HCT116 (cell line): ENCODE measurements around the gene CSF1R. TPM values are rescaled to one million over a fixed set of nuclear protein-coding genes. Genes with fewer than 3 reads are reported as not detected.

Experiments used
- ATAC-seq: fragments of 200-7000 bp; cut with Tn5 transposase; 2 replicates; pipeline ENCODE4 v1.9.1; 2020; ENCODE audit warnings: mild to moderate bottlenecking, moderate library complexity
- BruUV-seq: library from RNA; stranded (reverse); fragments of 400-500 nt; replicated peaks from 2 replicates; lab custom pipeline; 2021; lab: Mats Ljungman, UMichigan
- CTCF ChIA-PET: fragments of 300-600 bp; sonication (Branson Sonifier 250); formaldehyde crosslinking; loops from one replicate; lab custom pipeline; 2021; ENCODE audit warnings: antibody characterized with exemption; lab: Charles Lee
- POLR2A ChIA-PET: fragments of 300-600, 350-600 bp; sonication (Branson Sonifier 250); formaldehyde crosslinking; loops from one replicate; lab custom pipeline; 2021; ENCODE audit warnings: antibody characterized with exemption; lab: Charles Lee
- RAD21 ChIA-PET, 2 experiments: fragments of 300-600 bp; sonication (Branson Sonifier 250); formaldehyde crosslinking; loops; one replicate each; lab custom pipeline; 2023; ENCODE audit warnings: low total read pairs in 2 of 2; ENCODE audit not compliant: uncharacterized antibody in 2 of 2, unreplicated experiment in 2 of 2, low non-redundant PET in 1 of 2; lab: Charles Lee
- DNase-seq: peaks from one replicate; pipeline ENCODE4 v3.0.0-alpha.2; 2010; ENCODE audit warnings: low read depth, low spot score
- H2AFZ ChIP-seq: fragments of 200-600 bp; shearing (Covaris generic), sonication (generic); 2 replicates; pipeline ENCODE4 v1.6.1; 2017; ENCODE audit warnings: low read depth, mixed run types, mixed read lengths, antibody characterized with exemption, low read length; ENCODE audit not compliant: poor library complexity, severe bottlenecking
- H3K27ac ChIP-seq: 2 replicates; pipeline ENCODE4 v1.5.1; 2012; ENCODE audit warnings: low read depth, low read length
- H3K27me3 ChIP-seq: fragments of 200-600 bp; sonication (generic); 2 replicates; pipeline ENCODE4 v1.6.1; 2016; ENCODE audit warnings: mixed run types, low read length, mixed read lengths; ENCODE audit not compliant: insufficient read depth
- H3K36me3 ChIP-seq, 2 experiments: fragments of 200-500 bp in 1 of 2; fragments of 200-600 bp in 1 of 2; sonication (Bioruptor generic) in 1 of 2; sonication (generic) in 1 of 2; 2 replicates each; pipeline versions ENCODE4 v1.5.1 to v1.6.1; 2014 to 2016; ENCODE audit warnings: low read length in 2 of 2, inconsistent platforms in 1 of 2, mixed read lengths in 1 of 2, mixed run types in 1 of 2; ENCODE audit not compliant: insufficient read depth in 2 of 2, control insufficient read depth in 1 of 2
- H3K4me1 ChIP-seq, 2 experiments: fragments of 200-600 bp in 1 of 2; sonication (generic) in 1 of 2; 2 replicates each; pipeline versions ENCODE4 v1.5.1 to v1.6.1; 2012 to 2017; ENCODE audit warnings: low read length in 2 of 2, inconsistent platforms in 1 of 2, mild to moderate bottlenecking in 1 of 2, mixed read lengths in 1 of 2, mixed run types in 1 of 2, moderate library complexity in 1 of 2; ENCODE audit not compliant: insufficient read depth in 2 of 2, control insufficient read depth in 1 of 2
- H3K4me2 ChIP-seq: fragments of 200-600 bp; sonication (generic); 2 replicates; pipeline ENCODE4 v1.6.1; 2017; ENCODE audit warnings: mixed run types, low read length, mixed read lengths
- H3K4me3 ChIP-seq, 2 experiments: fragments of 200-600 bp in 1 of 2; sonication (generic) in 1 of 2; replicated peaks in 1 of 2; 2 replicates each; pipeline ENCODE4 v1.5.1; 2011 to 2016; ENCODE audit warnings: low read length in 2 of 2, control low read depth in 1 of 2, low read depth in 1 of 2, mild to moderate bottlenecking in 1 of 2, mixed read lengths in 1 of 2, mixed run types in 1 of 2
- H3K79me2 ChIP-seq: fragments of 200-600 bp; sonication (generic); 2 replicates; pipeline ENCODE4 v1.6.1; 2017; ENCODE audit warnings: mild to moderate bottlenecking, mixed run types, low read length, moderate library complexity, mixed read lengths; ENCODE audit not compliant: insufficient read depth
- H3K9ac ChIP-seq: fragments of 200-600 bp; sonication (generic); 2 replicates; pipeline ENCODE4 v1.6.1; 2016; ENCODE audit warnings: low read length, mixed read lengths
- H3K9me2 ChIP-seq: fragments of 200-600 bp; sonication (generic), shearing (Covaris generic); 2 replicates; pipeline ENCODE4 v1.6.1; 2017; ENCODE audit warnings: mixed run types, mild to moderate bottlenecking, moderate library complexity; ENCODE audit not compliant: insufficient read depth
- H3K9me3 ChIP-seq, 2 experiments: fragments of 200-500 bp in 1 of 2; fragments of 200-600 bp in 1 of 2; sonication (Bioruptor generic) in 1 of 2; sonication (generic) in 1 of 2; 2 replicates each; pipeline ENCODE4 v1.6.1; 2014 to 2017; ENCODE audit warnings: low read length in 2 of 2, mixed read lengths in 2 of 2, inconsistent platforms in 1 of 2, low read depth in 1 of 2, mild to moderate bottlenecking in 1 of 2, mixed run types in 1 of 2, moderate library complexity in 1 of 2; ENCODE audit not compliant: control insufficient read depth in 1 of 2, insufficient read depth in 1 of 2
- H4K20me1 ChIP-seq: fragments of 200-600 bp; sonication (generic), shearing (Covaris generic); 2 replicates; pipeline ENCODE4 v1.6.1; 2017; ENCODE audit warnings: mixed run types, mild to moderate bottlenecking, moderate library complexity; ENCODE audit not compliant: insufficient read depth
- CTCF ChIP-seq, 3 experiments: fragments of 200-600 bp in 1 of 3; sonication (generic) in 1 of 3; IDR thresholded peaks in 2 of 3; conservative IDR thresholded peaks in 1 of 3; 2 replicates each; pipeline ENCODE4 v1.5.1; 2012 to 2017; ENCODE audit warnings: low read depth in 2 of 3, low read length in 2 of 3, antibody characterized with exemption in 1 of 3, borderline replicate concordance in 1 of 3, control low read depth in 1 of 3, mild to moderate bottlenecking in 1 of 3, mixed read lengths in 1 of 3, mixed run types in 1 of 3, moderate library complexity in 1 of 3; ENCODE audit not compliant: insufficient read depth in 1 of 3
- ELF1 ChIP-seq: IDR thresholded peaks from 2 replicates; pipeline ENCODE4 v1.6.1; 2012; ENCODE audit warnings: low read depth, borderline replicate concordance
- EZH2 ChIP-seq: fragments of 200-600 bp; sonication (generic); IDR thresholded peaks from 2 replicates; pipeline ENCODE4 v1.6.1; 2017; ENCODE audit warnings: antibody characterized with exemption, mixed run types
- EZH2phosphoT487 ChIP-seq: fragments of 200-600 bp; IDR thresholded peaks from 2 replicates; pipeline ENCODE4 v1.6.1; 2018; ENCODE audit warnings: antibody characterized with exemption, borderline replicate concordance
- FOSL1 ChIP-seq: IDR thresholded peaks from 2 replicates; pipeline ENCODE4 v1.6.1; 2012; ENCODE audit warnings: low read depth
- JUND ChIP-seq: IDR thresholded peaks from 2 replicates; pipeline ENCODE4 v1.6.1; 2012
- POLR2A ChIP-seq: IDR thresholded peaks from 2 replicates; pipeline ENCODE4 v1.7.0; 2011; ENCODE audit warnings: borderline replicate concordance; ENCODE audit not compliant: insufficient read depth, insufficient read length; ENCODE audit errors: extremely low read depth
- RAD21 ChIP-seq: IDR thresholded peaks from 2 replicates; pipeline ENCODE4 v1.6.1; 2012; ENCODE audit warnings: low read depth, mild to moderate bottlenecking
- REST ChIP-seq: IDR thresholded peaks from 2 replicates; pipeline ENCODE4 v1.6.1; 2012; ENCODE audit warnings: low read depth
- SRF ChIP-seq: IDR thresholded peaks from 2 replicates; pipeline ENCODE4 v1.6.1; 2012; ENCODE audit warnings: low read depth
- TCF7L2 ChIP-seq: IDR thresholded peaks from 2 replicates; pipeline ENCODE4 v1.7.0; 2011; ENCODE audit warnings: borderline replicate concordance, inconsistent platforms; ENCODE audit not compliant: insufficient read depth, insufficient read length; ENCODE audit errors: extremely low read depth
- ZNF274 ChIP-seq: fragments of 200-500 bp; sonication (Bioruptor generic); IDR thresholded peaks from 2 replicates; pipeline ENCODE4 v1.6.1; 2014; ENCODE audit warnings: mild to moderate bottlenecking, low read depth, low read length, inconsistent platforms
- intact Hi-C: fragments of 100-400 bp; cut with micrococcal nuclease; formaldehyde crosslinking; loops from 2 replicates; pipeline ENCODE4 v1.10.0; 2022
- total RNA-seq: library from RNA; stranded (reverse); gene quantifications from one replicate; pipeline ENCODE4 v1.2.1, GENCODE V29; 2021; ENCODE audit not compliant: unreplicated experiment

The CSF1R gene
- total RNA-seq, 1 experiment from 2014 or later, result 0.17 TPM

- POLR2A ChIA-PET, result no interaction called here
- Histone ChIP-seq H3K9me2 (no peaks in the 10 kb centered on the region), H3K9ac (no peak overlapping the region), H3K4me1 (no peaks in the 10 kb centered on the region), H3K36me3 (no peaks in the 10 kb centered on the region), H3K4me3 (no peak overlapping the region), H3K79me2 (no peaks in the 10 kb centered on the region), H3K27me3 (peaks cover 17% of the 10 kb centered on the region), H3K4me2 (no peak overlapping the region), H2AFZ (no peak overlapping the region), H4K20me1 (no peaks in the 10 kb centered on the region), H3K9me3 (no peaks in the 10 kb centered on the region), H3K27ac (no peak overlapping the region)
- DNase-seq (no peak), ATAC-seq (no peak)
- intact Hi-C loops, result no loop called here
- CTCF ChIA-PET, result no interaction called here
- RAD21 ChIA-PET, result no interaction called here
- BruUV-seq, result no TSS peak
- TF ChIP-seq JUND (no peak), EZH2phosphoT487 (no peak), POLR2A (no peak), ZNF274 (no peak), RAD21 (no peak), SRF (no peak), EZH2 (no peak), REST (no peak), TCF7L2 (no peak), FOSL1 (no peak), CTCF (IDR thresholded peaks at IDR 0.05 in 2 of 3, conservative IDR thresholded peaks at IDR 0.05 in 1 of 3; ENCODE audit: borderline replicate concordance in 1 of 3, insufficient read depth in 1 of 3, low read depth in 2 of 3, low read length in 2 of 3) (no peak), ELF1 (no peak)
Observed at GRCh38 chr5:150082889-150083288, 3.5 kb downstream of the CSF1R start.
